GM19035 (cell line): Measurements from ENCODE around the gene NOP14.
"Not testable (repeated sequence)": the region's sequence is repeated elsewhere in the genome, so short reads cannot be mapped to it uniquely, and the experiment has no call there.

Experiments used
- ATAC-seq: cut with Tn5 transposase; IDR thresholded peaks from one replicate; pipeline ENCODE4 v1.9.1; 2021; ENCODE audit not compliant: unreplicated experiment

The NOP14 gene

GRCh38 chr4:2943364-2944090 is 19.7 kb downstream of the NOP14 start:
- no peak for ATAC-seq

- ATAC-seq, result no peak
These were observed 20.5 kb downstream of the NOP14 start for GRCh38 chr4:2942532-2943363.

DNA sequence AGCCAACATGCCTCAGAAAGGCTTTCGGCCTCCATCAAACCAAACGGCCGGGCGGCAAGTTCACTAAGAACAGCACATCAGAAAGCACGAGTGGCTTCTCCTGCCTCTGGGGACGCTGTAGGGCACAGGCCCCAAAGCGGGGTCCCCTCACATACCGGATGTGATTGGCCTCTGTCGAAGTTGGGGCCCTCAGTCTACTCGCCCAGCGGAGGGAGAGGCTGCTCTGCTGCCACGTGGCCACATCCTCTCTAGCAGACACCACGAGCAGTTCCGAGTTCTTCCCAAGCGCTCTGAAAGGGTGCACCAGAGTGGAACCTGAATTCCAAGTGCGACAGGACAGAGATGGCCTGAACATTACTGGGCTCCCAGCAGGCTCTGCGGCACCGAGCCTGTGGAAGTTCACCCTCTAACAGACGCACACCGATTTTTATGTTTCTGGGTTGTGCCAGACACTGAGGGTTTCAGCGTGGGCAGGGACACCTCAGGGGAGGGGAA is 21.1 kb downstream of the NOP14 start:
- no peak for ATAC-seq

DNA sequence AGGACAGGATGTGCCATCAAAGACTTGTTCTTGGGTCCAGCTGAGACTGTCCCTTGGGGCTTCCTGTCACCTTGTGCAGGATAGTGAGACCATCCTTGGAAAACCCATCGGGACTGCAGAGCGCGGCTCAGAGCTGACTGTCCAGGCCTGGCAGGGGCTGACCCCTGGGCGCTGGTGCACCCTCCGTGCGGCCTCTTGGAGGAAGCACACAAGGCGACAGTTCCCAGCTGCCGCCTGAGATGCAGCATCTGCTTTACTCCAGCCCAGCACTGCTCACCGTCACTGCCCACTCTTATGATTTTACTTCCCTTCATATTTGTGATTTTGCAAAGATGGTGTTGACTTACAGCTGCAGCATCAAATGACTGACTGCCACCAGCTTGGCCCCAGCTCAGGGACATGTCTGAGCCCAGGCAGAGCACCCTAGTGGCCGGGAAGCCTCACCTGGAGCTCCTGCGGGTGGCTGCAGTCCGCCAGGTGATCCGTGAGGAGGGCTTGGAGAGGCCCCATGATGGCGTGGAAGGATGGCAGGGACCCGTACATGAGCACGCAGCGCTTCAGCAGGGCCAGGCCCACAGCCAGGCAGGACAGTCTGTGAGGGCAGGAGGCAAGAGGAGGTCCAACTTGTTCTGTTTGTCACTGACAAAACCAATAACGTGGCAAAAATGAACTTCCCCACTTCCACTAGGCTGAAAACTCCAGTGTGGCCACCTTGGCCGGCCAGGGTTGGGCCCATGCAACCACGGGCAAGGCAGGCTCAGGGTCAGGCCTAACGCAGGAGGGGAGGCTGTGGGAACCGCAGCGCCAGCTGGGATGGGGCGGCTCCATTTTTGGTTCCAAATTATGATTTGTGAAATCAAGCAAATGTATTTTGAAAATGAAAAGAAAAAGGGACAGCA is 21.8 kb downstream of the NOP14 start:
- ATAC-seq, result no peak

- ATAC-seq, result no peak
These were observed 22.7 kb downstream of the NOP14 start for GRCh38 chr4:2940267-2941137.

GRCh38 chr4:2939383-2940243 is 23.6 kb downstream of the NOP14 start:
- ATAC-seq, result no peak

- no peak for ATAC-seq
These were observed 24.3 kb downstream of the NOP14 start for GRCh38 chr4:2938906-2939305.

DNA sequence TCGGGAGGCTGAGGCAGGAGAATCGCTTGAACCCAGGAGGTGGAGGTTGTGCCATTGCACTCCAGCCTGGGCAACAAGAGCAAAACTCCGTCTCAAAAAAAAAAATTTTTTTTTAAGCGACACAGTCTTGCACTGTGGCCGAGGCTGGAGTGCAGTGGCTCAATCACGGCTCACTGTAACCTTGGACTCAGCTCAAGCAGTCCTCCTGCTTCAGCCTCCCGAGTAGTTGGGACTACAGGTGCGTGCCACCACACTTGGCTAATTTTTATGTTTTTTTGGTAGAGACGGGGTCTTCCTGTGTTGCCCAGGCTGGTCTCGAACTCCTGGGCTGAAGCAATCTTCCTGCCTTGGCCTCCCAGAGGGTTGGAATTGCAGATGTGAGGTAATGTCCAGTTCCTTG is 24.8 kb downstream of the NOP14 start:
- ATAC-seq, result not testable (repeated sequence)

DNA sequence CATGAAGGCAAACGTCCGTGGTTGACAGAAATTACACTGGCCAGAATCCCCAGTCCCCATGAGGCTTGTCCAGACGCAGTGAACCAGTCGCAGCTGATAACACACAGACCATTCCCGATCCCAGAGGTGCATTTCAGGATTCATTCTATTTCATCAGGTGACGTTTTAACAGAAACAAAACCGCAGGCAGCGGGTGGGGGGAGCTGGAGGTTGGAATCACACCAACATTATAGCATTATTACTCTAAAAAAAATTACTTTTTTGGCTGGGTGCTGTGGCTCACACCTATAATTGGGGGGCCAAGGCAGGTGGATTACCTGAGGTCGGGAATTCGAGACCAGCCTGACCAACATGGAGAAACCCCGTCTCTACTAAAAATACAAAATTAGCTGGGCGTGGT is 25.2 kb downstream of the NOP14 start:
- no peak for ATAC-seq

GRCh38 chr4:2937146-2937857 is 25.9 kb downstream of the NOP14 start:
- peak; percentile 15 for ATAC-seq

- peak; percentile 23 for ATAC-seq
These were observed 26.4 kb downstream of the NOP14 start for GRCh38 chr4:2936773-2937145.

GRCh38 chr4:2935762-2936743 is 27.2 kb downstream of the NOP14 start:
- no peak for ATAC-seq

- peak; percentile 50 for ATAC-seq
These were observed 28.1 kb downstream of the NOP14 start for GRCh38 chr4:2934813-2935761.

GRCh38 chr4:2934077-2934812 is 29.0 kb downstream of the NOP14 start:
- ATAC-seq, result no peak

GRCh38 chr4:2933566-2934076 is 29.6 kb downstream of the NOP14 start:
- ATAC-seq, result no peak
